ENCODE measurements around the gene HLTF. TPM values are rescaled to one million over a fixed set of nuclear protein-coding genes. Genes with fewer than 3 reads are reported as not detected.
A peak's percentile ranks its signal among the peaks of the same experiment; 100 is the strongest.

HLTF gene
- total and polyA plus RNA-seq, 2 of the 13 experiments (the other 11 are each of a cell fraction or from before 2014, with no cell fraction given) = 12.0 to 22.9 TPM

DNA sequence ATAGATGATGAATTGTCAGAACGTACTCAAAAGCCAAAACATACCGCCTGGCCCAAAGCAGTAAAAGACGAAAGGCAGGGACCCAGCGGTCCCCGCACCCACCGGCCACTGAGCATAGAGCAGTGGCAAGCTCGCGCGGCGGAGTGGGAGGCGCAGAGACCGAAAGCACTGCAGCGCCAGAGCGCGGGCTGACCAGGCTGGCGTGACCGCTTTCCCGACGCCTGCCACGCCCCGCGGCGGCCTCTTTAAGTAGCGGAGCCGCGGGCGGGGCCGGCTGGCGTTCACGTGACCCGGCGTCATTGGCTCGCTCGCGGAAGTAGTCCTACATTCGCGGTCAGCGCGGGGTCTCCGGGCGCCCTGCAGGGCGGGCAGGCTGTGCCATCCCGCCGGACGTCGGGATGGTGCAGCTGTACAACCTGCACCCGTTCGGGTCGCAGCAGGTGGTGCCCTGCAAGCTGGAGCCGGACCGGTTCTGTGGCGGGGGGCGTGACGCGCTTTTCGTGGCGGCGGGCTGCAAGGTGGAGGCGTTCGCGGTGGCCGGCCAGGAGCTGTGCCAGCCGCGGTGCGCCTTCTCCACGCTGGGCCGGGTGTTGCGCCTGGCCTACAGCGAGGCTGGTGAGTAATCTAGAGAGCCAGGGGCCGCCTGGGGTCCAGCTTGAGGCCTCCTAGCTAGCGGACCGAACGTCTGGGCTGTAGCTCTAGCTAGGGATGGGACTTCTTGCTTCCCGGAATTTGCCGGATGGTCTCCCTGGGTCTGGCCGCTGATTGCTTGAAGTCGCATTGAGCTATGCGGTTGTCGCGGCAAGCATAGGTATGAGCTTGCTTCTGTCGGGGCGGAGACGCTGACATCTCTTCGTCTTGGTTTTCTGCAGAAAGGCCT, 43.2 kb upstream of the HLTF start, which contains the start of gene HPS3 (continued):
- no peak for TF ChIP-seq TERF1 (CRISPR knock-in tag; IDR thresholded peaks at IDR 0.05)
- TF ChIP-seq ZNF274 (CRISPR knock-in tag; IDR thresholded peaks at IDR 0.05) = peak; percentile 70; the same call in 1 of the 2 replicates
- TF ChIP-seq, protein P1, sequence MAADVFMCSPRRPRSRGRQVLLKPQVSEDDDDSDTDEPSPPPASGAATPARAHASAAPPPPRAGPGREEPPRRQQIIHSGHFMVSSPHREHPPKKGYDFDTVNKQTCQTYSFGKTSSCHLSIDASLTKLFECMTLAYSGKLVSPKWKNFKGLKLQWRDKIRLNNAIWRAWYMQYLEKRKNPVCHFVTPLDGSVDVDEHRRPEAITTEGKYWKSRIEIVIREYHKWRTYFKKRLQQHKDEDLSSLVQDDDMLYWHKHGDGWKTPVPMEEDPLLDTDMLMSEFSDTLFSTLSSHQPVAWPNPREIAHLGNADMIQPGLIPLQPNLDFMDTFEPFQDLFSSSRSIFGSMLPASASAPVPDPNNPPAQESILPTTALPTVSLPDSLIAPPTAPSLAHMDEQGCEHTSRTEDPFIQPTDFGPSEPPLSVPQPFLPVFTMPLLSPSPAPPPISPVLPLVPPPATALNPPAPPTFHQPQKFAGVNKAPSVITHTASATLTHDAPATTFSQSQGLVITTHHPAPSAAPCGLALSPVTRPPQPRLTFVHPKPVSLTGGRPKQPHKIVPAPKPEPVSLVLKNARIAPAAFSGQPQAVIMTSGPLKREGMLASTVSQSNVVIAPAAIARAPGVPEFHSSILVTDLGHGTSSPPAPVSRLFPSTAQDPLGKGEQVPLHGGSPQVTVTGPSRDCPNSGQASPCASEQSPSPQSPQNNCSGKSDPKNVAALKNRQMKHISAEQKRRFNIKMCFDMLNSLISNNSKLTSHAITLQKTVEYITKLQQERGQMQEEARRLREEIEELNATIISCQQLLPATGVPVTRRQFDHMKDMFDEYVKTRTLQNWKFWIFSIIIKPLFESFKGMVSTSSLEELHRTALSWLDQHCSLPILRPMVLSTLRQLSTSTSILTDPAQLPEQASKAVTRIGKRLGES (CRISPR knock-in tag; IDR thresholded peaks at IDR 0.05; ENCODE audit: borderline replicate concordance) = no peak
- peak; percentile 49; the same call in 1 of the 2 replicates for TF ChIP-seq TP53 (CRISPR knock-in tag; conservative IDR thresholded peaks at IDR 0.05)
- no peak for TF ChIP-seq CHD2 (IDR thresholded peaks at IDR 0.05; ENCODE audit: low read depth, low read length)
- TF ChIP-seq MXD1 (CRISPR knock-in tag; IDR thresholded peaks at IDR 0.05) = peak; percentile 93
- TF ChIP-seq KLF6 (CRISPR knock-in tag; IDR thresholded peaks at IDR 0.05) = no peak; the same call in 1 of the 2 replicates
- TF ChIP-seq ZNF577 (CRISPR knock-in tag; IDR thresholded peaks at IDR 0.05; ENCODE audit: borderline replicate concordance, low read depth) = no peak
- TF ChIP-seq ZNF607 (CRISPR knock-in tag; IDR thresholded peaks at IDR 0.05; ENCODE audit: borderline replicate concordance) = peak; percentile 88; the same call in 1 of the 2 replicates
- TF ChIP-seq ZNF556 (CRISPR knock-in tag; IDR thresholded peaks at IDR 0.05; ENCODE audit: borderline replicate concordance) = peak; percentile 33; the same call in 1 of the 2 replicates
- TF ChIP-seq HDAC2 (CRISPR knock-in tag; IDR thresholded peaks at IDR 0.05) = peak; percentile 42; the same call in 1 of the 2 replicates
- TF ChIP-seq ZNF12 (CRISPR knock-in tag; IDR thresholded peaks at IDR 0.05) = peak; percentile 56
- no peak for TF ChIP-seq ZNF780A (CRISPR knock-in tag; IDR thresholded peaks at IDR 0.05)
- TF ChIP-seq GABPB1 (CRISPR knock-in tag; IDR thresholded peaks at IDR 0.05) = peak; percentile 91
- no peak; the same call in 1 of the 2 replicates for TF ChIP-seq ZNF331 (CRISPR knock-in tag; IDR thresholded peaks at IDR 0.05)
- TF ChIP-seq YEATS4 (CRISPR knock-in tag; IDR thresholded peaks at IDR 0.05; ENCODE audit: borderline replicate concordance) = peak; percentile 85
- no peak for TF ChIP-seq ZNF367 (CRISPR knock-in tag; IDR thresholded peaks at IDR 0.05; ENCODE audit: borderline replicate concordance)
- no peak; the same call in 1 of the 2 replicates for TF ChIP-seq ZNF460 (CRISPR knock-in tag; IDR thresholded peaks at IDR 0.05; ENCODE audit: borderline replicate concordance)
- TF ChIP-seq, protein P2, sequence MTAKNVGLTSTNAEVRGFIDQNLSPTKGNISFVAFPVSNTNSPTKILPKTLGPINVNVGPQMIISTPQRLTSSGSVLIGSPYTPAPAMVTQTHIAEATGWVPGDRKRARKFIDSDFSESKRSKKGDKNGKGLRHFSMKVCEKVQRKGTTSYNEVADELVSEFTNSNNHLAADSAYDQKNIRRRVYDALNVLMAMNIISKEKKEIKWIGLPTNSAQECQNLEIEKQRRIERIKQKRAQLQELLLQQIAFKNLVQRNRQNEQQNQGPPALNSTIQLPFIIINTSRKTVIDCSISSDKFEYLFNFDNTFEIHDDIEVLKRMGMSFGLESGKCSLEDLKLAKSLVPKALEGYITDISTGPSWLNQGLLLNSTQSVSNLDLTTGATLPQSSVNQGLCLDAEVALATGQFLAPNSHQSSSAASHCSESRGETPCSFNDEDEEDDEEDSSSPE (CRISPR knock-in tag; IDR thresholded peaks at IDR 0.05) = peak; percentile 86
- TF ChIP-seq ZNF224 (CRISPR knock-in tag; IDR thresholded peaks at IDR 0.05) = peak; percentile 64; the same call in 1 of the 2 replicates
- TF ChIP-seq FOXJ3 (CRISPR knock-in tag; IDR thresholded peaks at IDR 0.05; ENCODE audit: borderline replicate concordance) = peak; percentile 70; the same call in 1 of the 2 replicates
- TF ChIP-seq ZNF773 (CRISPR knock-in tag; IDR thresholded peaks at IDR 0.05; ENCODE audit: borderline replicate concordance) = peak; percentile 65; the same call in 1 of the 2 replicates
- no peak; the same call in 1 of the 2 replicates for TF ChIP-seq ZSCAN12 (CRISPR knock-in tag; IDR thresholded peaks at IDR 0.05)
- TF ChIP-seq KLF9 (CRISPR knock-in tag; IDR thresholded peaks at IDR 0.05; ENCODE audit: low read depth) = peak; percentile 93
